Measurements from ENCODE around the gene DDC.

- TF ChIP-seq CTCF (IDR thresholded peaks at IDR 0.05; ENCODE audit: insufficient read depth, low read length, poor library complexity, severe bottlenecking) (no peak), EZH2phosphoT487 (conservative IDR thresholded peaks at IDR 0.05; ENCODE audit: low read length) (no peak)
These were observed 63.1 kb downstream of the DDC start for GRCh38 chr7:50502001-50502684.
